CD14-positive monocyte (primary cell): ENCODE measurements around the gene TKFC. TPM values are rescaled to one million over a fixed set of nuclear protein-coding genes. Genes with fewer than 3 reads are reported as not detected.

ENCODE experiments used
- DNase-seq, 3 donors: peaks; one replicate each; pipeline ENCODE4 v3.0.0-alpha.2; 2011 to 2022
- H2AFZ ChIP-seq: 2 replicates; pipeline ENCODE4 v1.6.0; 2012; ENCODE audit warnings: mild to moderate bottlenecking, low read depth, low read length, inconsistent platforms; ENCODE audit not compliant: insufficient read depth, poor library complexity, severe bottlenecking
- H3K27ac ChIP-seq, 2 donors: 1 replicate in 1 of 2; 2 replicates in 1 of 2; pipeline ENCODE4 v1.5.1; 2012 to 2013; ENCODE audit warnings: low read length in 2 of 2, control low read depth in 1 of 2, inconsistent platforms in 1 of 2, low read depth in 1 of 2, mild to moderate bottlenecking in 1 of 2
- H3K27me3 ChIP-seq, 2 donors: one replicate each; pipeline versions ENCODE4 v1.6.0 to v1.6.1; 2011 to 2013; ENCODE audit warnings: low read length in 2 of 2; ENCODE audit not compliant: control insufficient read depth in 2 of 2, insufficient read depth in 2 of 2
- H3K36me3 ChIP-seq, 2 donors: replicated peaks in 1 of 2; 1 replicate in 1 of 2; 2 replicates in 1 of 2; pipeline versions ENCODE4 v1.5.1 to v1.6.1; 2012 to 2013; ENCODE audit warnings: low read length in 2 of 2, control low read depth in 1 of 2, inconsistent platforms in 1 of 2, mild to moderate bottlenecking in 1 of 2; ENCODE audit not compliant: insufficient read depth in 2 of 2, control insufficient read depth in 1 of 2
- H3K4me1 ChIP-seq, 2 donors: 1 replicate in 1 of 2; 2 replicates in 1 of 2; pipeline versions ENCODE4 v1.5.1 to v1.6.1; 2012 to 2013; ENCODE audit warnings: low read length in 2 of 2, control low read depth in 1 of 2, inconsistent platforms in 1 of 2, mild to moderate bottlenecking in 1 of 2, moderate library complexity in 1 of 2; ENCODE audit not compliant: insufficient read depth in 2 of 2, control insufficient read depth in 1 of 2
- H3K4me2 ChIP-seq: replicated peaks from 2 replicates; pipeline ENCODE3; 2012; ENCODE audit warnings: low read length, moderate library complexity, mild to moderate bottlenecking; ENCODE audit not compliant: poor library complexity, severe bottlenecking; ENCODE audit errors: extremely low read depth
- H3K4me3 ChIP-seq, 3 experiments: fragments of 200-600 bp in 1 of 3; sonication (generic) in 1 of 3; replicated peaks in 1 of 3; 1 replicate in 2 of 3; 2 replicates in 1 of 3; pipeline ENCODE4 v1.5.1; 2011 to 2013; ENCODE audit warnings: low read length in 3 of 3, mild to moderate bottlenecking in 3 of 3, control low read depth in 2 of 3, low read depth in 2 of 3, inconsistent platforms in 1 of 3, moderate library complexity in 1 of 3
- H3K79me2 ChIP-seq: 2 replicates; pipeline ENCODE4 v1.6.0; 2012; ENCODE audit warnings: mild to moderate bottlenecking, control low read depth, inconsistent platforms, low read length, moderate library complexity; ENCODE audit not compliant: insufficient read depth
- H3K9ac ChIP-seq: 2 replicates; pipeline ENCODE4 v1.6.0; 2017; ENCODE audit warnings: low read length, mild to moderate bottlenecking; ENCODE audit not compliant: insufficient read depth, poor library complexity, severe bottlenecking
- H3K9me3 ChIP-seq, 2 donors: replicated peaks in 1 of 2; 1 replicate in 1 of 2; 2 replicates in 1 of 2; pipeline versions ENCODE4 v1.5.1 to v1.6.1; 2012 to 2013; ENCODE audit warnings: low read length in 2 of 2, control low read depth in 1 of 2; ENCODE audit not compliant: control insufficient read depth in 1 of 2, insufficient read depth in 1 of 2
- H4K20me1 ChIP-seq: 2 replicates; pipeline ENCODE4 v1.6.0; 2012; ENCODE audit warnings: mild to moderate bottlenecking, low read length, control low read depth, moderate library complexity; ENCODE audit not compliant: insufficient read depth
- H3K27ac Mint-ChIP-seq, 7 donors: one replicate each; pipeline ENCODE4 v1.8.0; 2020; ENCODE audit warnings: mild to moderate bottlenecking in 7 of 7, mixed read lengths in 7 of 7, moderate library complexity in 6 of 7, inconsistent platforms in 2 of 7
- H3K27me3 Mint-ChIP-seq, 3 donors: one replicate each; pipeline ENCODE4 v1.8.0; 2021 to 2022; ENCODE audit warnings: low read depth in 3 of 3, mild to moderate bottlenecking in 3 of 3, mixed read lengths in 3 of 3, moderate library complexity in 3 of 3, inconsistent platforms in 1 of 3
- H3K36me3 Mint-ChIP-seq, 2 donors: one replicate each; pipeline ENCODE4 v1.8.0; 2020; ENCODE audit warnings: mixed read lengths in 2 of 2, inconsistent platforms in 1 of 2, mild to moderate bottlenecking in 1 of 2
- H3K4me1 Mint-ChIP-seq: one replicate; pipeline ENCODE4 v1.8.0; 2020; ENCODE audit warnings: mild to moderate bottlenecking, mixed read lengths
- H3K4me3 Mint-ChIP-seq, 2 donors: one replicate each; pipeline ENCODE4 v1.8.0; 2020; ENCODE audit warnings: mild to moderate bottlenecking in 2 of 2, mixed read lengths in 2 of 2, moderate library complexity in 1 of 2
- H3K9me3 Mint-ChIP-seq, 7 donors: one replicate each; pipeline ENCODE4 v1.8.0; 2020 to 2022; ENCODE audit warnings: mixed read lengths in 7 of 7, mild to moderate bottlenecking in 6 of 7, moderate library complexity in 6 of 7, inconsistent platforms in 2 of 7
- WGBS: methylation state at CpG from one replicate; pipeline ENCODE4 v1.1.5; 2013; ENCODE audit warnings: missing lambda C conversion rate; ENCODE audit not compliant: insufficient coverage; 5-methylcytosine and 5-hydroxymethylcytosine counted together
- intact Hi-C, 2 donors: fragments of 100-400 bp; cut with micrococcal nuclease; formaldehyde crosslinking; loops; one replicate each; pipeline versions ENCODE4 v1.15.0 to v1.15.1; 2023
- polyA plus RNA-seq, 3 donors: library from polyadenylated mRNA; depleted of rRNA in 1 of 3; unstranded in 2 of 3; stranded (reverse) in 1 of 3; fragments of 300-500 nt in 2 of 3; fragments of >200 nt in 1 of 3; fragmentation: Illumina TruSeq in 2 of 3; gene quantifications; 1 replicate in 2 of 3; 2 replicates in 1 of 3; pipeline ENCODE4 v1.2.3, GENCODE V29; 2012 to 2021
- TF ChIP-seq, protein P1 (sequence below): fragments of 200-600 bp; IDR thresholded peaks from one replicate; pipeline ENCODE4 v1.8.0; 2022; ENCODE audit warnings: antibody characterized with exemption, mild to moderate bottlenecking

The TKFC gene
- polyA plus RNA-seq, 3 donors, result 29.5 to 40.8 (median 29.6) TPM

- peaks cover 48 to 53% of the 10 kb centered on the region in 2 donors for H3K36me3 Mint-ChIP-seq
- no peaks in the 10 kb centered on the region for H3K4me1 Mint-ChIP-seq
- intact Hi-C loops, result no loop called here
- Histone ChIP-seq H2AFZ (no peak overlapping the region), H3K36me3 (peaks cover 96 to 100% of the 10 kb centered on the region in 2 donors), H3K79me2 (no peaks in the 10 kb centered on the region), H3K4me1 (no peaks in the 10 kb centered on the region), H3K9ac (no peak overlapping the region), H3K4me2 (no peak overlapping the region), H3K27ac (no peak overlapping the region), H4K20me1 (no peaks in the 10 kb centered on the region), H3K27me3 (no peaks in the 10 kb centered on the region), H3K9me3 (no peaks in the 10 kb centered on the region), H3K4me3 (no peak overlapping the region)
- 98% methylated on average over 7 of the region's 7 CpGs for WGBS
- DNase-seq, result no peak
- H3K27ac Mint-ChIP-seq, result peak overlapping the region in 1 of 7 donors; percentile 76
- TF ChIP-seq, protein P1, sequence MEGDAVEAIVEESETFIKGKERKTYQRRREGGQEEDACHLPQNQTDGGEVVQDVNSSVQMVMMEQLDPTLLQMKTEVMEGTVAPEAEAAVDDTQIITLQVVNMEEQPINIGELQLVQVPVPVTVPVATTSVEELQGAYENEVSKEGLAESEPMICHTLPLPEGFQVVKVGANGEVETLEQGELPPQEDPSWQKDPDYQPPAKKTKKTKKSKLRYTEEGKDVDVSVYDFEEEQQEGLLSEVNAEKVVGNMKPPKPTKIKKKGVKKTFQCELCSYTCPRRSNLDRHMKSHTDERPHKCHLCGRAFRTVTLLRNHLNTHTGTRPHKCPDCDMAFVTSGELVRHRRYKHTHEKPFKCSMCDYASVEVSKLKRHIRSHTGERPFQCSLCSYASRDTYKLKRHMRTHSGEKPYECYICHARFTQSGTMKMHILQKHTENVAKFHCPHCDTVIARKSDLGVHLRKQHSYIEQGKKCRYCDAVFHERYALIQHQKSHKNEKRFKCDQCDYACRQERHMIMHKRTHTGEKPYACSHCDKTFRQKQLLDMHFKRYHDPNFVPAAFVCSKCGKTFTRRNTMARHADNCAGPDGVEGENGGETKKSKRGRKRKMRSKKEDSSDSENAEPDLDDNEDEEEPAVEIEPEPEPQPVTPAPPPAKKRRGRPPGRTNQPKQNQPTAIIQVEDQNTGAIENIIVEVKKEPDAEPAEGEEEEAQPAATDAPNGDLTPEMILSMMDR, result no peak
- no peak overlapping the region for H3K4me3 Mint-ChIP-seq
- no peaks in the 10 kb centered on the region for H3K9me3 Mint-ChIP-seq
- peaks cover 0 to under 1% (median 0%) of the 10 kb centered on the region in 3 donors for H3K27me3 Mint-ChIP-seq
Observed at GRCh38 chr11:61305417-61305816, 27.6 kb upstream of the TKFC start.

DNA sequence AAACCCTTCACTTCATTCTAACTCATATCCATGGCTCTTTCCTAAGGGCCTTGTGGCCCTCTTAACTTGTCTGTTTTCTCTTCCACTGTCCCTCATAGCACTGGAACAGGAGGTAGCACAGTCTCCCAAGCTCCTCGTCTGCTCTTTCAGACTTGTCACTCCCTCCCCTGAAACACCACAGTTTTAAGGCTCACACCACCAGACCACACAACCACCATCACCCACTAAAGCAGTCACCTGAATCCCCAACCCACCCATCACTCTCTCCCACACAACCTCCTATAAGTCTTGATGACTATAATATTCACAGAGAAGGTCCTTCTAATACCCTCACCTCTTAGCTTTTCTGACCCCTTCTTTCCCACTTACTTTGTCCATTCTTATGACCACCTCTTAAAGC, 26.8 kb upstream of the TKFC start:
- Histone ChIP-seq H3K9me3 (no peaks in the 10 kb centered on the region), H3K79me2 (no peaks in the 10 kb centered on the region), H2AFZ (no peak overlapping the region), H3K27ac (no peak overlapping the region), H3K4me2 (no peak overlapping the region), H3K4me1 (no peaks in the 10 kb centered on the region), H3K36me3 (peaks cover 93 to 100% of the 10 kb centered on the region in 2 donors), H3K9ac (no peak overlapping the region), H3K4me3 (no peak overlapping the region), H4K20me1 (no peaks in the 10 kb centered on the region), H3K27me3 (no peaks in the 10 kb centered on the region)
- no peak overlapping the region for H3K4me3 Mint-ChIP-seq
- intact Hi-C loops, result no loop called here
- no peaks in the 10 kb centered on the region for H3K9me3 Mint-ChIP-seq
- H3K36me3 Mint-ChIP-seq, result peaks cover 42 to 45% of the 10 kb centered on the region in 2 donors
- H3K27me3 Mint-ChIP-seq, result no peaks in the 10 kb centered on the region
- H3K4me1 Mint-ChIP-seq, result no peaks in the 10 kb centered on the region
- H3K27ac Mint-ChIP-seq, result no peak overlapping the region
- 100% methylated on average over 1 of the region's 1 CpG for WGBS
- no peak for DNase-seq
- TF ChIP-seq, protein P1, result no peak
